Fibroblast of villous mesenchyme (primary cell): ENCODE measurements around the gene KRTAP6-2. TPM values are rescaled to one million over a fixed set of nuclear protein-coding genes. Genes with fewer than 3 reads are reported as not detected.

ENCODE experiments used
- DNase-seq: peaks from one replicate; pipeline ENCODE4 v3.0.0-alpha.2; 2010; ENCODE audit warnings: low read depth
- H3K4me3 ChIP-seq: 2 replicates; pipeline ENCODE4 v1.5.1; 2011; ENCODE audit warnings: low read depth, mild to moderate bottlenecking, low read length
- CTCF ChIP-seq: IDR thresholded peaks from 2 replicates; pipeline ENCODE4 v1.5.1; 2012; ENCODE audit warnings: low read depth, mild to moderate bottlenecking, low read length; ENCODE audit not compliant: insufficient read depth
- total RNA-seq: library from RNA; depleted of rRNA; stranded (reverse); fragments of >200 nt; gene quantifications from 2 replicates; pipeline ENCODE4 v1.2.3, GENCODE V29; 2012

Gene KRTAP6-2
- total RNA-seq, 1 donor, result not detected

GRCh38 chr21:30625449-30626165, 26.9 kb upstream of the KRTAP6-2 start:
- no peak overlapping the region for H3K4me3 ChIP-seq
- TF ChIP-seq CTCF, result no peak

GRCh38 chr21:30623362-30623761, 24.7 kb upstream of the KRTAP6-2 start:
- no peak for TF ChIP-seq CTCF
- no peak for DNase-seq
- no peak overlapping the region for H3K4me3 ChIP-seq

More at GRCh38 chr21:30625449-30626165, 26.9 kb upstream of the KRTAP6-2 start:
- no peak for DNase-seq

- DNase-seq, result no peak
- H3K4me3 ChIP-seq, result no peak within 1 kb of the TSS
- no peak for TF ChIP-seq CTCF
These were observed 21.8 kb upstream of the KRTAP6-2 start, which contains the start of gene KRTAP20-4 for GRCh38 chr21:30620522-30620921. TSS of gene KRTAP20-4 (plus strand) at chr21:30620627.

GRCh38 chr21:30620080-30620479, 21.4 kb upstream of the KRTAP6-2 start:
- no peak for TF ChIP-seq CTCF
- no peak overlapping the region for H3K4me3 ChIP-seq
- DNase-seq, result no peak

- no peak for DNase-seq
- H3K4me3 ChIP-seq, result no peak within 1 kb of the TSS
- no peak for TF ChIP-seq CTCF
These were observed 17.4 kb upstream of the KRTAP6-2 start, which contains the start of gene KRTAP20-1 for GRCh38 chr21:30616125-30616524. TSS of gene KRTAP20-1 (plus strand) at chr21:30616425. CDS start at chr21:30616455, 30 bp downstream.

- H3K4me3 ChIP-seq, result no peak overlapping the region
- no peak for TF ChIP-seq CTCF
- DNase-seq, result no peak
These were observed 16.5 kb upstream of the KRTAP6-2 start for GRCh38 chr21:30615199-30615598.
